Spleen (tissue), 7 donors: ENCODE data around the gene RASA3.

Source experiments
- CTCF ChIP-seq, 11 experiments: fragments of 200-600 bp in 7 of 11; fragments of 450-650 bp in 4 of 11; sonication (generic) in 4 of 11; IDR thresholded peaks in 8 of 11; conservative IDR thresholded peaks in 3 of 11; 1 replicate in 7 of 11; 2 replicates in 4 of 11; pipeline versions ENCODE4 v1.4.0 to v1.8.0; 2016 to 2021; ENCODE audit warnings: antibody characterized with exemption in 11 of 11, inconsistent platforms in 4 of 11, mild to moderate bottlenecking in 1 of 11
- POLR2A ChIP-seq, 3 donors: fragments of 450-650 bp; IDR thresholded peaks; one replicate each; pipeline ENCODE4 v1.5.1; 2017; ENCODE audit warnings: antibody characterized with exemption in 3 of 3, mild to moderate bottlenecking in 1 of 3
- donor health status: DM: no; HTN: no; CAD: no; lungs with moderate emphysema.
- donor health status: DM: no; HTN: no; CAD: no.
- donor health status: DM: no; HTN: no; CAD: no.

- TF ChIP-seq CTCF (IDR thresholded peaks at IDR 0.05 in 8 of 11, conservative IDR thresholded peaks at IDR 0.05 in 3 of 11), result no peak
- no peak for TF ChIP-seq POLR2A (IDR thresholded peaks at IDR 0.05)
Observed at GRCh38 chr13:113942591-113943103, 189.8 kb downstream of the RASA3 start.
